GM12872 (cell line): Measurements from ENCODE around the gene AAMP.

ENCODE experiments used
- TF ChIP-seq, protein P1 (sequence below): IDR thresholded peaks from 3 replicates; pipeline ENCODE4 v1.5.1; 2011; ENCODE audit warnings: low read depth, mild to moderate bottlenecking, low read length, moderate library complexity; ENCODE audit not compliant: insufficient read depth

The AAMP gene

GRCh38 chr2:218244204-218244603, 25.7 kb downstream of the AAMP start:
- TF ChIP-seq, protein P1, sequence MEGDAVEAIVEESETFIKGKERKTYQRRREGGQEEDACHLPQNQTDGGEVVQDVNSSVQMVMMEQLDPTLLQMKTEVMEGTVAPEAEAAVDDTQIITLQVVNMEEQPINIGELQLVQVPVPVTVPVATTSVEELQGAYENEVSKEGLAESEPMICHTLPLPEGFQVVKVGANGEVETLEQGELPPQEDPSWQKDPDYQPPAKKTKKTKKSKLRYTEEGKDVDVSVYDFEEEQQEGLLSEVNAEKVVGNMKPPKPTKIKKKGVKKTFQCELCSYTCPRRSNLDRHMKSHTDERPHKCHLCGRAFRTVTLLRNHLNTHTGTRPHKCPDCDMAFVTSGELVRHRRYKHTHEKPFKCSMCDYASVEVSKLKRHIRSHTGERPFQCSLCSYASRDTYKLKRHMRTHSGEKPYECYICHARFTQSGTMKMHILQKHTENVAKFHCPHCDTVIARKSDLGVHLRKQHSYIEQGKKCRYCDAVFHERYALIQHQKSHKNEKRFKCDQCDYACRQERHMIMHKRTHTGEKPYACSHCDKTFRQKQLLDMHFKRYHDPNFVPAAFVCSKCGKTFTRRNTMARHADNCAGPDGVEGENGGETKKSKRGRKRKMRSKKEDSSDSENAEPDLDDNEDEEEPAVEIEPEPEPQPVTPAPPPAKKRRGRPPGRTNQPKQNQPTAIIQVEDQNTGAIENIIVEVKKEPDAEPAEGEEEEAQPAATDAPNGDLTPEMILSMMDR = no peak

DNA sequence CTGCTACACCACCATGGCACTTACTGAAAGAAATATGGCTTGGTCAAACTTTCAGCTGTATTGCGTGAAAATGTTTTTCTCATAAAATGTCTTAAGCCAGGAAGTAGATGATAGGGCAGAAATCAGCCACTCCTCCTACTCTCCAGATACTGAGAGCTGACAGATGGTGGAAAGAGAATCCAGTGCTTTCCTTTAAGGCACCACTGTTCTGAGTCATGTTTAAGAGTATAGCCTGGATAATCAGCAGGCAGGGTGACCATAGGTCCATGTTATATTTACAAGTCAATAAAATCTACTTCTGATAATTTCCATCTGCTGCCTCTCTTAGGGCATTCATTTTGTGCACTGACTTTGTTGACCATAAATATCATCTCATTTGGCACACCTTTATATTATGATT, 31.1 kb downstream of the AAMP start:
- TF ChIP-seq, protein P1 = no peak

- TF ChIP-seq, protein P1 = no peak
These were observed 33.1 kb downstream of the AAMP start for GRCh38 chr2:218236829-218237228.

DNA sequence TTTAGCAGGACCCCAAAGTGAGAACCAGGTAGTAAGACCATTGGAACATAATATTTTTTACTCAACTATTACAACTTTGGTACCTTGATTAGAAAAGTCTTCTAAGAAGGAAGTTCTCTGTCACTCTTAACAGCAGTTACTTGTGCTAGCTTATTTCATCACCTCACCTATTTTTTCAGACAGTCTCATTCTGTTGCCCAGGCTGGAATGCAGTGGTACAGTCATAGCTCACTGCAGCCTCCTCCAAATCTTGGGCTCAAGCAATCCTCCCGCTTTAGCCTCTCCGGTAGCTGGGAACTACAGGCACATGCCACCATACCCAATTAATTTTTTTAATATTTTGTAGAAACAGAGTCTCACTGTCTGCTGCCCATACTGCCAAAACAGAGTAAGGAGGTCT, 34.9 kb downstream of the AAMP start:
- TF ChIP-seq, protein P1 = no peak

DNA sequence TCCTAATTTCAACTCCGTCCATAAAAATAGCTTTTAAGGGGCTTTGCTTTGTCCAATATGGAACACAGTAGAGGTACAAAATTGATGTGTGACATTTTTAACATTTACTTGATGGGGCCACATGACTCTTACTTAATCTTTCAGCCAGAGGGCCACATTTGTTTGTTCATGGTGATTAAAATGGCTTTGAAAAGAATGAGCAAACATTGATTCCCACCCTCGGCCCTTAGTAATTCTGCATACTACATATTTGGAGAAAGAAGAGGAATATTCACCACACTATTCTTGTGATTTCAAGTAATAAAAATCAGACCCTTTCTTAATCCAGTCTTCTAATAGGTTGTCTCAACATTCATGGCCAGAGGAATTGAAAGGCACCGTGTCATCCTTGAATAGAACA, 35.4 kb downstream of the AAMP start:
- TF ChIP-seq, protein P1 = no peak

- TF ChIP-seq, protein P1 = no peak
These were observed 36.4 kb downstream of the AAMP start for GRCh38 chr2:218233543-218233942.

- TF ChIP-seq, protein P1 = peak; percentile 49; the same call in 2 of the 3 replicates
These were observed 39.1 kb downstream of the AAMP start for GRCh38 chr2:218230882-218231281.

- TF ChIP-seq, protein P1 = no peak
These were observed 40.1 kb downstream of the AAMP start for GRCh38 chr2:218229851-218230250.
